Fibroblast of villous mesenchyme (primary cell): Measurements from ENCODE around the gene EPHB6. TPM values are rescaled to one million over a fixed set of nuclear protein-coding genes. Genes with fewer than 3 reads are reported as not detected.

Experiments used
- DNase-seq: peaks from one replicate; pipeline ENCODE4 v3.0.0-alpha.2; 2010; ENCODE audit warnings: low read depth
- H3K4me3 ChIP-seq: 2 replicates; pipeline ENCODE4 v1.5.1; 2011; ENCODE audit warnings: low read depth, mild to moderate bottlenecking, low read length
- CTCF ChIP-seq: IDR thresholded peaks from 2 replicates; pipeline ENCODE4 v1.5.1; 2012; ENCODE audit warnings: low read depth, mild to moderate bottlenecking, low read length; ENCODE audit not compliant: insufficient read depth
- total RNA-seq: library from RNA; depleted of rRNA; stranded (reverse); fragments of >200 nt; gene quantifications from 2 replicates; pipeline ENCODE4 v1.2.3, GENCODE V29; 2012

EPHB6 gene
- 0.43 and 4.2 TPM in 2 replicates for total RNA-seq

- DNase-seq: peak; percentile 75
- no peak for TF ChIP-seq CTCF
- peak within 1 kb of the TSS; percentile 86 for H3K4me3 ChIP-seq
Measured at GRCh38 chr7:142854372-142855113, at the start of gene EPHB6. EPHB6 (plus strand) TSS chr7:142855076; CDS start chr7:142863228, 8,152 bp downstream.

GRCh38 chr7:142805350-142806021 is 49.4 kb upstream of the EPHB6 start:
- TF ChIP-seq CTCF: no peak
- DNase-seq: no peak
- H3K4me3 ChIP-seq: no peak overlapping the region

GRCh38 chr7:142806022-142806356 is 48.9 kb upstream of the EPHB6 start:
- no peak overlapping the region for H3K4me3 ChIP-seq
- no peak for DNase-seq
- no peak for TF ChIP-seq CTCF

- no peak for TF ChIP-seq CTCF
- no peak for DNase-seq
- H3K4me3 ChIP-seq: no peak overlapping the region
Measured at GRCh38 chr7:142806957-142807356, 47.9 kb upstream of the EPHB6 start.

GRCh38 chr7:142807855-142808460 is 46.9 kb upstream of the EPHB6 start:
- DNase-seq: no peak

GRCh38 chr7:142808461-142808801 is 46.4 kb upstream of the EPHB6 start:
- DNase-seq: no peak
- no peak overlapping the region for H3K4me3 ChIP-seq
- TF ChIP-seq CTCF: no peak

More at GRCh38 chr7:142807855-142808460, 46.9 kb upstream of the EPHB6 start:
- no peak overlapping the region for H3K4me3 ChIP-seq
- TF ChIP-seq CTCF: no peak
